NOMO-1 (cell line): ENCODE results near the gene PLOD2.
"Not testable (repeated sequence)": the region's sequence is repeated elsewhere in the genome, so short reads cannot be mapped to it uniquely, and the experiment has no call there.

Experiments
- DNase-seq, 2 experiments: peaks; one replicate each; lab custom pipeline; 2025; ENCODE audit not compliant: unreplicated experiment in 2 of 2; lab: John Stamatoyannopoulos, UW

Gene PLOD2

GRCh38 chr3:146142757-146143156 lies 18.2 kb downstream of the PLOD2 start:
- DNase-seq, result no peak

DNA sequence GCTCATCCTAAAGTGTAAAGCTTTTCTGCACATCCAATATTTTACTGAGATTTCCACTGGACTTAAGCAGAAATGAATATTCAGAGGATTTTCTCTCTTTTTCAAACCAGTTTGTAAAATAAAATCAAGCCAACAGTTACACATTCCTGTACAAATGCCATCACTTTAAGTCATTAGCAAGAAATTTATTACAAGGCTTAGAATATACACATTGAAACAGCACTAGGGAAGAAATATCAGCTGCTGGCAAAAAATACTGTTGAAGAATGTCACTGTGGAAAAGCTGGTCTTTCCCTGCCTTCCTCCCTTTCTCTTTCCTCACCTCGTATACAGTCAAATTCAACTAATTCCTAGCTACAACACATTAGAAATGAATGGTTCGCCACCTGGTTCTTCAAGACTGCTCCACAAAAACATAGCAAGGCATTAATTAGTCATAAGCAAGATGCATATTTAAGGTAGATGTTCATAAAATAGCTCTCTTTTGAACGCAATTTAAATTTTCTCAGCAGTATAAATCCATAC lies 21.3 kb downstream of the PLOD2 start:
- DNase-seq, result no peak

- no peak for DNase-seq
Measured at GRCh38 chr3:146138902-146139301, 22.1 kb downstream of the PLOD2 start.

DNA sequence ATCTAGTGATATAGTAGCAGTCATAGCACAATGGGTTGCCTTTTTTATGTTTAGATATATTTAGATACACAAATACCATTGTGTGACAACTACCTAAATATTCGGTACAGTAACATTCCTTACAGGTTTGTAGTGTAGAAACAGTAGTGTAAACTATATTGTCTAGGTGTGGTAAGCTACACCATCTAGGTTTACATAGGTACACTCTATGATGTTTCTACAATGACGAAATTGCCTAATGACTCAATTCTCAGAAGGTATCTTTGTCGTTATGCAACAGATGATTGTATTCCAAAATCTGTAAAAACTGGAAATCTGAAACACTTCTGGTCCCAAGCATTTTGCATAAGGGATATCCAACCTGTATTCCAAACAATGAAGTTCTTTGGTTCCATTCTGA lies 24.3 kb downstream of the PLOD2 start:
- no peak for DNase-seq

GRCh38 chr3:146134348-146135117 lies 26.5 kb downstream of the PLOD2 start:
- DNase-seq, result no peak

GRCh38 chr3:146133441-146133840 lies 27.5 kb downstream of the PLOD2 start:
- no peak for DNase-seq

DNA sequence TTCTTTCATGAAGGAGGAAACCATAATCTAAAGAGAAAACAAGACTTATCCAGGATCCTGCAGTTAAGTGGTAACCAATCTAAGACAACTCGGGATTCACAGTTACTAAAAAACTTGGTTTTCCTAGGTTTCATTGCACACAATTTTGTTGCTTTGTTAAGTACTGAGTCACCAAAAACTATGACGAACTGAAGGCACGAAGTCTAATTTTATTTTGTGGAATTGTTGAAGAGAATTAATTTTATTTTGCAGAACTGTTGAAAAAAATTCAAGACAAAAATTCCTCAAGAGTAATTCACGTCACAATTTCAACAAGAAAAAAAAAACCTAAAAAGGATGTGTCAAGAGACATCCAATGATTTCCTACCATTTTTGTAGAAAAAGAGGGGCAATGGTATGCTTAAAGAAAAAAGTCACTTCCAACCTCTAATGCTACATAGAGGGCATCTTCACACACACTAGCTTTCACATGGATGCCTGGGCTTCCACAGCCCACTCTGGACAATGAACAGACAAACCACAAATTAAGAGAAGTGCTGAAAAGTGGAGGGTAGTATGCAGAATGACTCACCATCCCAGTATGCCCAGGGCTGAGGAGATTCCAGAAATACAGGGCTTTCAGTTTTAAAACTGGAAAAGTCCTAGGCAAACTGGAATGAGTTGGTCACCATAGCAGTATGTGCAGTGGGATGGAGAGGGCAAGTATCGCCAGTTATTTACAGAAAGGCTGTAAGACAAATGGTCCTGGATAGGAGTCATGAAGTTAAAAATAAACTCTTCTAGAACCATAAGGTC lies 29.2 kb downstream of the PLOD2 start:
- no peak for DNase-seq

- no peak for DNase-seq
Measured at GRCh38 chr3:146130881-146131371, 30.1 kb downstream of the PLOD2 start.

DNA sequence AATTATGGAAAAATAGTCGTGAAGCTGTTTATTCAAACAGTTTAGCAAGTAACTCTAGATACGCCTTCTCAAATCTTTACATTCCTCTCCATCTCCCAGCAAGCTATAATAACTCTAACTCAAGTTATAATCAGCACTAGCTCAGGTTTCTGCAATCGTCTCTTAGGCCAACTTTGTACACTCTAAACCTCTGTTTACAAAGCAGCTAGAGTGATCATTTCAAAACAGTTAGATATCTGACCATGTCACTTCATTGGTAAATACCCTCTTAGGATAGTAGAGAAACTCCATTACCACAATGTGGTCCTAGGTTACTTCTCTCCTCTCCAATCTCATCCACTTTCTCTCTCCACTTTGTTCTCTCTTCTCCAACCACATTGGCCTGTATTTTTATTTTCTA lies 31.2 kb downstream of the PLOD2 start:
- no peak for DNase-seq

DNA sequence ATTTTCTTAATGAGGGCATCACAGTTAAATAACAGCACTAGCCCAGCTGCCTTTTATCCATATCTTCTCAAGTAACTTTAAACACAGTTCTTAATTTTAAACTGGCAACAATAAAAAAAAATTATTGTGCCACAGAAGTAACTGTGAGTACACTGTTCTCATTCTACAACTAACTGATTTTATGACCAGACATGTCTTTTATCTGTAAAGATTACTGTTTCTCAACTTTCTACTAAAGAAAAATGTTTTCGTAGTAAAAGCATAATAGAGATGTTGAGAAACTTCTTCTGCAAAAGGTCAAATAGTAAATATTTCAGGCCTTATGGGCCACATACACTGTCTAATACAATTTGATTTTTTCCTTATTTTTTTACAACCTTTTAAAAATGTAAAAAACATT lies 32.0 kb downstream of the PLOD2 start:
- no peak for DNase-seq

DNA sequence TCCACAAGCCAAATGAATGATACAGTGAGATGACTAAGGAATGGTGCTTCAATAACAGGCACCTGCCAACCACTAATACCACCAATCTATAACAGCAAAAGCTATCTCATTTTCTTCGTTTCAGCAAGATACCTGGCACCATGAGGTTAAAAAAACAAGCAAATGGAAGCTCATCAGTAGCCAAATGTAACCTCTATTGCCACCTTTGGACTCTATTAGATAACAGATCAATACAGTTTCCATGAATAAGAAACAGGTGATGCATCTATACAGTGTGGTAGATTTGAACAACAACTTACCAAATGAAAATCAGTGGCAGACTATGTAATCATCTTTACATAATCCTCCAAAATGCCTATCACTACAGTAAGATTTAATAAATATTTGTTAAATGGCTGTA lies 32.8 kb downstream of the PLOD2 start:
- no peak for DNase-seq

DNA sequence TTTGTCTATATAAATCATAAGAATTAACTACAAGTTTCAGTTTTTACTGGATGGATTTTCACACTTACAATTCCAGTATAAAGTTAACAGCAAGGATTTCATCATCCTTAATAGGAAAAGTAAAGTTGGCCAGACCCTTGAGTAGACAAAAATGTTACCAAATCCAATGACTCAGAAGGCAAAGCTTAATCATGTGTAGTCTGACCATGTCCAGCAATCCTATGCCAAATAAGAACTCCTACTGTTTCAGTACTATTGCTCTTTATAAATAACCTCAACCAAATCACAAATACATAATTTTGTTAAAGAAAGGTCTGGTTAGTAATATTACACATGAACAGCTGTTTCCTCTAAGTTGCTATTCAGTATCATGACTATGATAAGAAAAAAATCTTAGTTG lies 35.0 kb downstream of the PLOD2 start:
- DNase-seq, result no peak

- no peak for DNase-seq
Measured at GRCh38 chr3:146124126-146124801, 36.7 kb downstream of the PLOD2 start.

DNA sequence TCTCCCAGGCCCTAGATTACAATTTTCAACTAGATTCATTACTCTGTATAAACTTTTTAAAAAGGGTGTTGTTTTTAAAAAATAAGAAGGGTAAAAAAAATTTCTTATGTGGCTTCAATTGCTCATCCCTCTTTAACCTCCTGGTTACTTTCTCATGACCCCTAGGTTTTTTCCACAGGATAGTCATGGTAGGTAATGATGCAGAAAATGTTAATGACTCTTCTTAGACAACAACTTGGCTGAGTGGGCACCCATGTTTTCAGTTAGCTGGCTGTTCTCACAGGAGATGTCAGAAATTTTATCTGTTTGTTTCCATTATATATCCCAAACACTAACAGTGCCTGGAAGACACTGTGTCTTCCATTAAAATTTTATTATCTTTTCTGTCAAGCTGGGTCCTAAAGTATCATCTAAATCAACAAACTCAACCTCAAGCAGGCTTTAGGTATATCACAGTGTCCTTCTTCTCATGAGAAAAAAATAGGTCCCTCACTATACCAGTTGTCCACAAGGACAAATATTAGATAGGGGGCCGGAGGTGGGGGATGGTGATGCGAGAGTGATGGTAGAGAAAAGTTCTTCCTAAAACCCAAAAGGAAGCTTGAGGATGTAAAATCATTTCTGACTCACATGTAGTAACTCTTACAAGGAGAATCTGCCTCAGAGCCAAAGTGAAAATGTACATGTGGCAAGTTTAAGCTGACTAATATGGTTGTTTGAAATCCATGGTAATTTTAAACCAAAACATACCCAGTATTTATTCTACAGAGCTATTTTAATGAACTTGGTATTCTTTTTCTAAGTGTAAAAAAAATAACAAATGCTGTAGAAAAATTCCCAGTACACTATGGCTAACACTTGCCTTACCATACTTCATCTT lies 43.3 kb downstream of the PLOD2 start:
- DNase-seq, result no peak

DNA sequence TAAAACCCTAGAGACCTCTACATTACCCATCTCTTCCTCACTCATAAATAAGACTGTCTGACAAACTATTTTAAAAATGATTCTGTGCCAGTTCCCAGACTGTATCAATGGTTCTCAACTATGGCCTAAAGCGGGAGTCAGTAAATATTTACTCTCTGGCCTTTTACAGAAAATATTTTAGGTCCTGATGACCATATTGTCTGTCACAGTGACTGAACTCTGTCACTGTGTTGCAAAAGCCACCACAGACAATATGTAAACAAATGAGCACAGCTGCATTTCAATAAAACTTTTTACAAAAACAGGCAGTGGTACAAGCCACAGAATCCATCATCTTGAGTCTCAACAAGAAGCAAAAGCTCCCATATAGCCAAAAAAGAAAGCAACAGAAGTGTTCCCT lies 45.4 kb downstream of the PLOD2 start:
- DNase-seq, result no peak

DNA sequence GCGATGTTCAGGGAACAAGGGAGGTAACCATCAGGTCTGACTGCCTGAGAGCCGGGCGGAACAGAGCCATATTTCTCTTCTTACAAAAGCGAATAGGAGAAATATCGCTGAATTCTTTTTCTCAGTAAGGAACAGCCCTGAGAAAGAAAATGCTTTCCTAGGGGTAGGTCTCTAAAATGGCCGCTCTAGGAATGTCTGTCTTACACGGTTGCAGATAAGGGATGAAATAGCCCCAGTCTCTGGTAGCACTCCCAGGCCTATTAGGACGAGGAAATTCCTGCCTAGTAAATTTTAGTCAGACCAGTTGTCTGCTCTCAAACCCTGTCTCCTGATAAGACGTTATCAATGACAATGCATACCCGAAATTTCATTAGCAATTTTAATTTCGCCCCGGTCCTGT lies 47.2 kb downstream of the PLOD2 start:
- not testable (repeated sequence) for DNase-seq

GRCh38 chr3:146111337-146111736 lies 49.6 kb downstream of the PLOD2 start:
- DNase-seq, result no peak

GRCh38 chr3:146110161-146110560 lies 50.8 kb downstream of the PLOD2 start:
- DNase-seq, result no peak

DNA sequence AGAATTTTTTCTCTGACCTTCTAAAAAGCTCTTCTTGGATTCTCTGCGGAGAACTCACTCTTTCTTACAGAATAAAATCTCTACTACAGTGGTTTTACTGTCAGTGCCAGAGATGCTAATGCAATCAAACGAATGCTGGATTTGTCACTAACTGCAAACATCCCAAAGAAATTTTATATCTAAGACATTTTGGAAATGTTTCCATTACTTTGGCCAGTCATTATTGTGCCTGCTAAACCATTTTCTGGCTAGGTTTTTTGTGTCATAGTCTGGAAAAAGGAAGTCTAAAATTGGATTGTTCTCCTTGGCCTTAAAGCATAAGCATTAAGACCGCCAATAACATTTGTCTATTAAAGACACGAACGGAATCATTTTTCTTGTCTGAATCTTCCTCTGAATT lies 54.0 kb downstream of the PLOD2 start:
- DNase-seq, result no peak

- no peak for DNase-seq
Measured at GRCh38 chr3:146104068-146104467, 56.9 kb downstream of the PLOD2 start.
